Fibroblast of skin of left biceps (primary cell): Measurements from ENCODE around the gene TSFM.

Experiments used
- DNase-seq, 2 experiments: peaks; one replicate each; pipeline ENCODE4 v3.0.0-alpha.2; 2013; ENCODE audit warnings: low read depth in 2 of 2

The TSFM gene

GRCh38 chr12:57780284-57780897 is 2.2 kb upstream of the TSFM start:
- DNase-seq = no peak

GRCh38 chr12:57781244-57781643 is 1.3 kb upstream of the TSFM start:
- no peak for DNase-seq

- no peak for DNase-seq
These were observed 786 bp upstream of the TSFM start for GRCh38 chr12:57781801-57782200.

- DNase-seq = no peak
These were observed 362 bp upstream of the TSFM start for GRCh38 chr12:57782243-57782607.

- DNase-seq = no peak
These were observed 847 bp downstream of the TSFM start for GRCh38 chr12:57783466-57783801.

GRCh38 chr12:57783861-57784260 is 1.3 kb downstream of the TSFM start:
- DNase-seq = no peak

GRCh38 chr12:57793920-57794319 is 11.3 kb downstream of the TSFM start:
- peak; percentile 55 to 60 for DNase-seq

GRCh38 chr12:57795354-57795753 is 12.8 kb downstream of the TSFM start:
- no peak for DNase-seq

GRCh38 chr12:57796996-57797395 is 14.4 kb downstream of the TSFM start:
- DNase-seq = peak in 1 of 2 experiments; percentile 16

GRCh38 chr12:57797933-57798332 is 15.3 kb downstream of the TSFM start:
- DNase-seq = no peak

GRCh38 chr12:57800965-57801364 is 18.4 kb downstream of the TSFM start:
- DNase-seq = no peak

- no peak for DNase-seq
These were observed 20.0 kb downstream of the TSFM start for GRCh38 chr12:57802607-57803006.

GRCh38 chr12:57803319-57803893 is 20.8 kb downstream of the TSFM start:
- no peak for DNase-seq

- no peak for DNase-seq
These were observed 24.1 kb downstream of the TSFM start for GRCh38 chr12:57806677-57807076.

GRCh38 chr12:57807285-57807684 is 24.7 kb downstream of the TSFM start:
- DNase-seq = no peak

- DNase-seq = no peak
These were observed 25.8 kb downstream of the TSFM start for GRCh38 chr12:57808351-57808750.

GRCh38 chr12:57809425-57809824 is 26.8 kb downstream of the TSFM start:
- no peak for DNase-seq

GRCh38 chr12:57810450-57810849 is 27.9 kb downstream of the TSFM start:
- peak; percentile 33 to 39 for DNase-seq

- DNase-seq = no peak
These were observed 28.6 kb downstream of the TSFM start for GRCh38 chr12:57811028-57811755.

GRCh38 chr12:57813111-57813970 is 30.8 kb downstream of the TSFM start:
- no peak for DNase-seq

GRCh38 chr12:57813971-57814772 is 31.6 kb downstream of the TSFM start:
- DNase-seq = no peak
